Measurements from ENCODE around the gene PNMA3.
"Not testable (repeated sequence)": the region's sequence is repeated elsewhere in the genome, so short reads cannot be mapped to it uniquely, and the experiment has no call there.

DNA sequence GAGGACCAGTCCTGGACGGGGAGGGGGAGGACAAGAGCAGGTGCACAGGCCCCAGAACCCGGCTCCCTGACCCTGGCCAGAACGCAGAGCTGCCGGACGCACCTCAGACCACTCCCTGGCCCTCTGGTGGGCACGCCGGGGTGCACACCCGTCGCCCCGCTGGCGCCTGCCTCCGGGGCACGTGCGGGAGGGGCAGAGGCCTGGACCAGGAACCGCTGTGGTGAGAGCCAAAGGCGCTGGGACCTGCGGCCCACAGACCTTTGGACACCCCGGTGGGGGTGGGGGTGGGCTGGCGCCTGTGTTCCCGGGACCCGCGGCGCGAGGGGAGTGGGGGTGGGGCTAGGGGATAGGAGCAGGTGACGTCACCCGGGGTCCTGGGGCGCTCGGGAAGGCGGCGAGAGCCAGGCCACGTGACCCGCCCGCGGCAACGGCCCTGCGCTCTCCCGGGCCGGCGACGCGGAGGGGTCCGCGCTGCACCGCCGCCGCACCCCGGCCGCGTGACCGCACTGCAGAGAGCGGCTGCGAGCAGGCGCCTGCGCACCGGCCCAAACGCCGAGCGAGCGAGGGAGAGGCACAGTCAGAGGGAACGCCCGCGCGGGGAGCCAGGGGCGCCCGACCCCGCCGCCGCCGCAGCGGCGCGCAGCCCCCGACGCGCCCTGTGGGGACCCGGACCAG lies 15.8 kb downstream of the PNMA3 start, which contains the start of gene PNMA6A:
- not testable (repeated sequence) for TF ChIP-seq TAF1 (IDR thresholded peaks at IDR 0.05; ENCODE audit: borderline replicate concordance, insufficient read depth, low read length); POLR2AphosphoS5 (IDR thresholded peaks at IDR 0.05; ENCODE audit: low read depth, low read length); SIN3A (IDR thresholded peaks at IDR 0.05; ENCODE audit: borderline replicate concordance, insufficient read depth, low read length); REST (IDR thresholded peaks at IDR 0.05; ENCODE audit: insufficient read depth in 1 of 2, low read depth in 2 of 2, low read length in 2 of 2); FOXP2 (optimal IDR thresholded peaks at IDR 0.05; ENCODE audit: borderline replicate concordance, extremely low read depth, extremely low read length, insufficient read depth)

Data from PFSK-1 (cell line).